ENCODE results near the gene MRPL38.

DNA sequence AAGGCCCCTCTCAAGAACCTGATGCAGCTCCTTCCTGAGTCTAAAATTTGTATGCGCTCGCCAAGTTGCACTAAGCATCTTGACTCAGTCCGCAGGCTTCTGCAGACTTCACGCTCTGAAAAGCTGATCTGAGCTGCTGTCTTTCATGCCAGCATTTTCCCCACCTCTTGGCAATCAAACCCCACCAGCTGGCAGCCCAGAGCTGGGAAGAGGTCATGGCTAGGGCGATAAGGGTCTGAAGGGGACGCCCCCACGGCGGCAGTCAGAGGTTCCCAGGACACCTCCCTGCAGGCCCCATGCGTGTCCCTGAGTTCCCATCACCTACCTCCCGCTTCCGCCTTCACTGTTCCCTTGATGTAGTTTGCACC lies 55.4 kb downstream of the MRPL38 start:
- no peak for TF ChIP-seq CTCF (IDR thresholded peaks at IDR 0.05)
- no peak for TF ChIP-seq ZNF416 (CRISPR knock-in tag; IDR thresholded peaks at IDR 0.05)
- TF ChIP-seq MXD4 (CRISPR knock-in tag; IDR thresholded peaks at IDR 0.05; ENCODE audit: borderline replicate concordance) = no peak
- no peak for TF ChIP-seq CREM (CRISPR knock-in tag; IDR thresholded peaks at IDR 0.05)
- TF ChIP-seq NR3C1 (CRISPR knock-in tag; conservative IDR thresholded peaks at IDR 0.05; ENCODE audit: low read depth) = no peak
- no peak for TF ChIP-seq PREB (CRISPR knock-in tag; IDR thresholded peaks at IDR 0.05; ENCODE audit: borderline replicate concordance)
- TF ChIP-seq USF1 (CRISPR knock-in tag; IDR thresholded peaks at IDR 0.05) = no peak
- no peak for TF ChIP-seq SP1 (CRISPR knock-in tag; conservative IDR thresholded peaks at IDR 0.05)
- TF ChIP-seq RELA (CRISPR knock-in tag; IDR thresholded peaks at IDR 0.05; ENCODE audit: borderline replicate concordance) = no peak
- TF ChIP-seq FOXP1 (CRISPR knock-in tag; IDR thresholded peaks at IDR 0.05; ENCODE audit: borderline replicate concordance) = no peak
- TF ChIP-seq CREB1 (CRISPR knock-in tag; IDR thresholded peaks at IDR 0.05) = no peak
- no peak for TF ChIP-seq JUN (CRISPR knock-in tag; IDR thresholded peaks at IDR 0.05)
